Stimulated activated CD8-positive, alpha-beta memory T cell treated with anti-CD3 and anti-CD28 coated beads, Interleukin-12 subunit alpha, Interleukin-12 subunit beta, amount 100 ng/mL, for 24 hours (primary cell): Measurements from ENCODE around the gene MTR.

ENCODE experiments used
- DNase-seq: peaks from one replicate; pipeline ENCODE4 v3.0.0-alpha.2; 2020; ENCODE audit errors: extremely low read depth

MTR gene

DNA sequence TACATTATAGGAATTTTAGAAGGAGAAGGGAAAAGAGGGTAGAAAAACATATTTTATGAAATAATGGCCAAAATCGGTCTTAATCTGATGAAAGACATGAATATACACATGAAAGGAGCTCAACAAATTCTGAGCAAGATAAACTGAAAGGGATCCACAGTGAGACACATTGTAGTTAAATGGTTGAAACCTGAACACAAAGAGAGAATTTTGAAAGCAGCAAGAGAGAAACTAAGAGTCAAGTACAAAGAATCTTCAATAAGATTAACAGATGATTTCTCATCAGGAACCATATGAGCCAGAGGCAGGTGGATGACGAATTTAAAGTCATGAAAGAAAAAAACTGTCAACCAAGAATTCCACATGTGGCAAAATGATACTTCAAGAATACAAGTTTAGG is 15.8 kb upstream of the MTR start:
- no peak for DNase-seq

DNA sequence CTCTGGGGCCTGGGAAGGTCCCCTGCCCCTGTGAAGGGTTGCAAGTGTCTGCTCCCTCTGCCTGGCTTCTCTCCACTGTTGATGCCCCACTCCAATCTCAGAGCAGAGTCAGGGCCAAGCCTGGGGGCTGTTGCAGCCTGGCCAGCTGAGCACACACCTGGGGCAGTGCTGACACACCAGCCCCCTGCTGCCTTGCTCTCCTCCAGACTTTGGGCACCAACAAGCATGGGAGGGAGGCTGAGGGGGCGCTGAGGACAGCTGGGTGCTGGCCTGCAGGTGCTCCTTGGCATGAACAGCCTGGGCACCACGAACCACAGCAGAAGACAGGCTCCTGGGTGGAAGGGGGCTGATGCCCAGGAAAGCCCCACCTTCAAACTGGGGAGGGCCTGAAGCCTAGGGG is 9.6 kb upstream of the MTR start:
- no peak for DNase-seq

- DNase-seq = no peak
These were observed 8.6 kb upstream of the MTR start for GRCh38 chr1:236786453-236786852.

DNA sequence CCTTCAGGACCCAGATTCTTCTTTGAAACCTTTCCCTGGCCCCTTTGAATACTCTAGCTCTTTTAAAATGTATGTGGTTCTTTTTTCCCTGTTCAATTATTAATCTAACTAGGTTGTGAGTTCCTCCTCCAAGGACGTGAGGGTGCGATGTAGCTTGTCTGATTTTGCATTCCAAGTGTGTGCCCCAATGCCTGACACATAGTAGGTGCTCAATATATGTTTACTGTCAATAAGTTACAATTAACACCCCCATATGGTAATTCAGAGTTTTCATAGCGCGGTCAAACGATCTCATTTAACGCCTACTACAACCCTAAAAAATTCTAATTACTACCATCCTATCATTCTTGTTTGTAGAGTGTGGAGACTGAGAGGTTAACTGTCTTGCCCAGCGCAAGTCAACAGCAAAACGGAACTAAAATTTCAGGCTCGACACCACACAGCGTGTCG is 482 bp upstream of the MTR start:
- no peak for DNase-seq

DNA sequence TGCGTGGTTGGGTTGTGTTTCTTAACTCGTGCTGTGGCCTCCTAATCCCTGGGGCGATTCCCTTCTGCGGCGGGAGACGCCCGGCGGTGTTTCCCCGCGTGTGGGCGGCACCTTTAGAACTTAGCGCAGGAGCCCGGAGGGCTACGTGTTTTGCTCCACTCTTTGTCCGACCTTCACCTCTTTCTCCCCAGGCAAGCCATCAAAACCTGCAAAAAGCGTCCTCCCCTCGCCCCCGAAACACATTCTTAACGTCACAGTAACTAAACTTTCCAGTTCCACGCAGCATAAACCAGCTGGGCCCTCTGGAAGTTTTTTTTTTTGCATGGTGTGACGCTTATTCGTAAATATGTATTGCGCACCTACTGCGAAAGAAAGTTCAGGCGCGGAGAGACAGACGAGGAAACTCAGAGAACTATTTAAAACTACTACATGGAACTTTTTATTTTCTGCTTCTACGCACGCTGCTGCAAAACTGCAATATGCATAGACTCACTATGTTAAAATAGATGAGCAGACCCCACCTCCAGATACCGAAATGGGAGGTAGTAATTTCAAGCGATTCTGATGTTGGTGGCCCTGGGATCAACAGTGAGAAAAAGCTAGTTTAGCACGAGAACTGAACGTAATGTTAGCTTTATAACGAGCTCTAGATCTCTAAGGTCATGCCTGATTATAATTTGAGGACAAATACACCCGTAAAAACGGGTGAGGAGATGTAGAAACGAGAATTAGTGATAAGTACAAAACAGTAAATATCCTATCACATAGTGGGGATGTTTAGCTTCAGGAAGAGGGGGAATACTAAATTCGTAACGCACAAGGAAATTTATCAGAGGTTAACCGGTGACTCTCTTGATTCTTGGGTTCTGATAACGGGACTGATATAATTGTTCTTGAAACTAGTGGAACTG is 920 bp downstream of the MTR start:
- DNase-seq = peak; percentile 52

- DNase-seq = no peak
These were observed 3.9 kb downstream of the MTR start for GRCh38 chr1:236799001-236799400.

- DNase-seq = no peak
These were observed 5.0 kb downstream of the MTR start for GRCh38 chr1:236800002-236800620.

DNA sequence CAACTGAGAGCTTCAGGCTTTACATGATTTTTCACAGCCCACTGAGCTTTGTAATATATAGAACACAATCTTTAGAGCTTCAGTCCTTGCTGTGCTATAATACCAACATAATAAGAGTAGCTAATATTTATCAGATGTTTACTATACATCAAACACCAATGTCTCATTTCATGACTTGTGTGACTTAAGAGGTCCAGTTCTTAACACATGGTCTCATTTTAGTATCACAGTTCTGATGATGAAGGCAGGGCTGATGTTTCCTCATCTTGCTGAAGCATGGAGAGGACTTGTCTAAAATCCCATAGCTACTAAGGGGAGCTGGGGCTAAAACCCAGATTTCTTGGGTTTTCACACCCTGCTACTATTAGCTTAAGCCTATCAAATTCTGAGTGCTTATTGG is 5.5 kb downstream of the MTR start:
- DNase-seq = no peak

DNA sequence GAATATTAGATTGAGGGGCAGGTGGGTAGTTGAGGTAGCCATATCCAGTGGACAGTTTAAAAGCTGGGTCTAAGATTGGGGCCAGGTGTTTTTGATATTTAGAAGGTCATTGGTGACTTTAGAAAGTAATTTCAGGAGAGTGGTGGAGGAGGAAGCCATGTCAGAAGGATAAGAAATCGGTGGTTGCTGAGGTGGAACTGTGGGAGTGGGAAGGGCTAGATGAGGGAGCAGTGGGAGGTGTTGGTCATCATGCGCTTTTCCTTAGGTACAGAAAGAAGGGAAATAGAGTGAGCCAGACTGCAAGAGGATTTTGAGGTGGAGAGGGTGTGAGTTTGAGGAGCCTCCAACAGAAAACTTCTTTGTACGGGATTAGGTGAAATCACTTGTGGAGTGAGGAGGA is 7.2 kb downstream of the MTR start:
- DNase-seq = no peak

- no peak for DNase-seq
These were observed 11.5 kb downstream of the MTR start for GRCh38 chr1:236806634-236807033.

GRCh38 chr1:236808005-236808404 is 12.9 kb downstream of the MTR start:
- no peak for DNase-seq

DNA sequence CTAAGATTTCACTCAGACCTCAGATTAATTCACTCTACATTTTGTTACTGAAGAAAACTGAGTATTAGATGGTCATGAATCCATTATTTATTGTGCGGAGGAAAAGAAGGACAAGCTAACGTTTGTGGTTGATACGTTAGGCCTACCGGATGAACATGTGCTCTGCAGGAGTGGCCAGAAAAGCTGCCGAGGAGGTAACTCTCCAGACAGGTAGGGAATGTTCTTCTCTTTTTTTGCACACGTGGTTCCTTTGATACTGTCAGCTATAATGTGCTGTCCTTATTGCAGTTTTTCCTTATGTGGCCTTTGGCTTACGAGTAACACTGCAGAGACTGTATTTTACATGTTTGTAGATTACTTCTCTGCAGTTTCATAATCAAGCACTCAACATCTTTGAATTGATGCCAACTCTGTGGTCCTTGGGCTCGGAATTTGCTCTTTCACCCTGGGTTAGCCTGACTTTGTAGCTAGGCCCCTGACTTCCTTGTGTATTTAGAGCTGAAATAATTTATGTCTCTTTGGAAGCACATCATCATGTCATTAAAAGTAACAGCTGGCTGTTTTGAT is 13.6 kb downstream of the MTR start:
- DNase-seq = no peak

DNA sequence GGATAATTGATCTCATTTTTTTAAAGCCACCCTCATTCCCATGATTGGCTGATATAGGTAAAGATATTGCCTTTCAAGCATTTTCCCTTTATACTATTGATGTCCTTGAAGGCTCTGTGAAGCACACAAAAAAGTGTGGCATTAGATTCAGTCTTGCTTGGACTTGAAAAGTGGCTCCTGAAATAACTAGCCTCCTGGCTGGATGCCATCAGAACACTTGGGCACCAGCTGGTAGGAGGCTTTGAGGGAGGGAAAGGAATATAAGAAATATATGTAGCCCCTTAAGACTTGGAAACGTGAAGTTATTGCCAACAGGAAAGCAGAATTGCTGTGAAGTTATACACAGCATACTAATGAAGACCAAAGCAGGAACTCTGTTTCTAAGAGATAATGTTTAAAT is 14.1 kb downstream of the MTR start:
- no peak for DNase-seq

DNA sequence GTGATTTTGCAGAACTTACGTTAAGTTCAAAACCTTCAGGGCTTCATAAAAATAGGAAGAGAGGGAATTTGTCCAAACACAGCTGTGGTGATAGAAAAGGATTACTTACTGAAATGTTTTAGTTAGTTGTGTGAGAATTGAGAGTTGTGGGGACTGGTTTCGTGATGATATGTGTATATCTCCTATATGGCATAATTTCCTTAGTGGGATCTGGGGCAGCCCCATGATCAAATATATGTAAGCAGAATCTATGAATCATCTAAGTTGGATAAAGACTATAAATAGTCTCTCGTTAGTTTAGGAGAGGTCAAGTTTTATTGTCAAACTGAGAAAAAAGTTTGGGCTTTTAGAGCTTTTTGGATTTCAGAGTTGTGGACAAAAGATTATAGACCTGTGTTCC is 14.9 kb downstream of the MTR start:
- no peak for DNase-seq

- no peak for DNase-seq
These were observed 17.4 kb downstream of the MTR start for GRCh38 chr1:236812334-236813030.

GRCh38 chr1:236815941-236816340 is 20.8 kb downstream of the MTR start:
- DNase-seq = no peak

DNA sequence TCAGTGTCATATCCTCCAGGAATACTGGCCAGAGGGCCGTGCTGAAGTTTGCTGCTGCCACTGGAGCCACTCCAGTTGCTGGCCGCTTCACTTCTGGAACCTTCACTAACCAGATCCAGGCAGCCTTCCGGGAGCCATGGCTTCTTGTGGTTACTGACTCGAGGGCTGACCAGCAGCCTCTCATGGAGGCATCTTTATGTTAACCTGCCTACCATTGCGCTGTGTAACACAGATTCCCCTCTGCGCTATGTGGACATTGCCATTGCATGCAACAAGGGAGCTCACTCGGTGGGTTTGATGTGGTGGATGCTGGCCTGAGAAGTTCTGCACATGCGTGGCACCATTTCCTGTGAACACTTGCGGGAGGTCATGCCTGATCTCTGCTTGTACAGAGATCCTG is 24.8 kb downstream of the MTR start:
- no peak for DNase-seq

- DNase-seq = no peak
These were observed 26.1 kb downstream of the MTR start for GRCh38 chr1:236821091-236821627.

DNA sequence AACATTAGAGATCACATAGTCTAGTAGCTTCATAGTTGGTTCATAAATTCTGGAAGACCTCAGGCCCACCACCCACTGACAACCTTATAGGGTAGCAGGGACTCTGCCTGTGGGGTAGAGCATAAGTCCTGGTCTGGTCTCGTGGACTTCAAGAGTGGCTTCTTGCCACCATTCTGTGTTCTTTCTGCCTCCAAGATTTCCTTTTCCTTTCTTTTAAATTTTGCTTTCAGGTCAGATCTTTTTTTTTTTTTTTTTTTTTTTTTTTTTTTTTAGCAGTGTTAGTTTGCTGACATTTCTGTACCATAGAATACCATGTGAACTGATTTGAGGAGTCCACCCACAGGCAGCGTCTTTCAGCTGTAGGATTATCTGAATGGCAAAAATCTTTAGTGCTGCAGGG is 28.5 kb downstream of the MTR start:
- DNase-seq = no peak

- DNase-seq = no peak
These were observed 34.0 kb downstream of the MTR start for GRCh38 chr1:236829085-236829484.

DNA sequence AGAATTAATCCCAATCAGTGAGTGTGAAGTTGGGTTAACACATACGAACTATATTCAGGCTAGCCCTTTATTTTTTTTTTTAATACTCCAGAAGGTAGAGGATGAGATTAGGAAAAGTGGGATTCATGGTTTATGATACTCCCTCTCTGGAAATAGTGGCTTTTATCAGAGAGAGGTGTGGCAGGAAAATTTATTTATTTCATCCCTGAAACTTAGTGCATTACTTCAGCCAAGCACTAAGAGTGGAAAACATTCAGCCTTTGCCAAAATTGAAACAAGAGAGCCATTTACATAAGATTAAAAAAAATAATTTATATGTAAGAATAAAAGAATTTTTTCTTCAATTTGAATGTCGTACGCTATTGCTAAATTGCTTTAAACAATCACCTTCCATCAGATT is 35.0 kb downstream of the MTR start:
- no peak for DNase-seq

- no peak for DNase-seq
These were observed 35.5 kb downstream of the MTR start for GRCh38 chr1:236830560-236830959.
